ENCODE data around the gene RNF151.

- TF ChIP-seq, protein P1, sequence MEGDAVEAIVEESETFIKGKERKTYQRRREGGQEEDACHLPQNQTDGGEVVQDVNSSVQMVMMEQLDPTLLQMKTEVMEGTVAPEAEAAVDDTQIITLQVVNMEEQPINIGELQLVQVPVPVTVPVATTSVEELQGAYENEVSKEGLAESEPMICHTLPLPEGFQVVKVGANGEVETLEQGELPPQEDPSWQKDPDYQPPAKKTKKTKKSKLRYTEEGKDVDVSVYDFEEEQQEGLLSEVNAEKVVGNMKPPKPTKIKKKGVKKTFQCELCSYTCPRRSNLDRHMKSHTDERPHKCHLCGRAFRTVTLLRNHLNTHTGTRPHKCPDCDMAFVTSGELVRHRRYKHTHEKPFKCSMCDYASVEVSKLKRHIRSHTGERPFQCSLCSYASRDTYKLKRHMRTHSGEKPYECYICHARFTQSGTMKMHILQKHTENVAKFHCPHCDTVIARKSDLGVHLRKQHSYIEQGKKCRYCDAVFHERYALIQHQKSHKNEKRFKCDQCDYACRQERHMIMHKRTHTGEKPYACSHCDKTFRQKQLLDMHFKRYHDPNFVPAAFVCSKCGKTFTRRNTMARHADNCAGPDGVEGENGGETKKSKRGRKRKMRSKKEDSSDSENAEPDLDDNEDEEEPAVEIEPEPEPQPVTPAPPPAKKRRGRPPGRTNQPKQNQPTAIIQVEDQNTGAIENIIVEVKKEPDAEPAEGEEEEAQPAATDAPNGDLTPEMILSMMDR (CRISPR knock-in tag; IDR thresholded peaks at IDR 0.05): no peak
- TF ChIP-seq ZIK1 (CRISPR knock-in tag; IDR thresholded peaks at IDR 0.05; ENCODE audit: borderline replicate concordance, low read depth) (no peak), KDM5A (IDR thresholded peaks at IDR 0.05; ENCODE audit: borderline replicate concordance, low read length) (no peak), YEATS4 (CRISPR knock-in tag; IDR thresholded peaks at IDR 0.05; ENCODE audit: borderline replicate concordance) (no peak), HOXA7 (CRISPR knock-in tag; IDR thresholded peaks at IDR 0.05) (no peak), ONECUT2 (CRISPR knock-in tag; IDR thresholded peaks at IDR 0.05) (no peak), NR3C1 (CRISPR knock-in tag; IDR thresholded peaks at IDR 0.05) (no peak), MAZ (IDR thresholded peaks at IDR 0.05; ENCODE audit: borderline replicate concordance, low read depth, low read length) (no peak), MAZ (CRISPR knock-in tag; IDR thresholded peaks at IDR 0.05; ENCODE audit: low read depth) (no peak), HDAC2 (CRISPR knock-in tag; IDR thresholded peaks at IDR 0.05) (no peak)
These were observed 25.5 kb downstream of the RNF151 start for GRCh38 chr16:1991948-1992703.

Measured in HepG2 (cell line).